GM12878 (cell line): ENCODE results near the gene CYSRT1. TPM values are rescaled to one million over a fixed set of nuclear protein-coding genes. Genes with fewer than 3 reads are reported as not detected.

Source experiments
- ATAC-seq: fragments of 200-7000 bp; cut with Tn5 transposase; 3 replicates; pipeline ENCODE4 v1.9.1; 2020; ENCODE audit warnings: mild to moderate bottlenecking, moderate library complexity
- BruUV-seq: library from RNA; stranded (reverse); fragments of 400-500 nt; replicated peaks from 2 replicates; lab custom pipeline; 2021; lab: Mats Ljungman, UMichigan
- CTCF ChIA-PET: fragments of 300-600 bp; sonication (Branson Sonifier 250); formaldehyde crosslinking; extraction: SDS; loops from one replicate; lab custom pipeline; 2021; ENCODE audit warnings: inconsistent platforms; lab: Yijun Ruan, JAX
- POLR2A ChIA-PET: fragments of 350-600 bp; formaldehyde crosslinking; extraction: SDS; loops from one replicate; lab custom pipeline; 2021; ENCODE audit warnings: inconsistent platforms; lab: Charles Lee
- RAD21 ChIA-PET: fragments of 300-600 bp; sonication (Branson Sonifier 250); formaldehyde crosslinking; loops from one replicate; lab custom pipeline; 2023; ENCODE audit warnings: antibody characterized with exemption; ENCODE audit not compliant: unreplicated experiment; lab: Charles Lee
- SMC1A ChIA-PET: fragments of 300-600 bp; sonication (Branson Sonifier 250); formaldehyde crosslinking; loops from one replicate; lab custom pipeline; 2023; ENCODE audit not compliant: unreplicated experiment, uncharacterized antibody; lab: Charles Lee
- DNase-seq: peaks from one replicate; pipeline ENCODE4 v3.0.0-alpha.2; 2011; ENCODE audit warnings: low read depth, low spot score
- FAIRE-seq: peaks from 3 replicates; lab custom pipeline; 2011; peaks lifted over from hg19 to GRCh38; lab: Jason Lieb, UNC
- H2AFZ ChIP-seq: 2 replicates; pipeline ENCODE4 v1.6.0; 2011; ENCODE audit warnings: low read depth, low read length, control low read depth; ENCODE audit not compliant: control insufficient read depth
- H3K27ac ChIP-seq: 2 replicates; pipeline ENCODE4 v1.5.1; 2011; ENCODE audit warnings: control low read depth; ENCODE audit not compliant: control insufficient read depth, insufficient read depth
- H3K27me3 ChIP-seq, 2 experiments: replicated peaks in 1 of 2; 2 replicates each; pipeline versions ENCODE4 v1.6.0 to v1.6.1; 2011; ENCODE audit warnings: low read length in 1 of 2; ENCODE audit not compliant: control insufficient read depth in 2 of 2, insufficient read depth in 2 of 2
- H3K36me3 ChIP-seq, 2 experiments: 2 replicates each; pipeline ENCODE4 v1.5.1; 2011; ENCODE audit warnings: low read length in 1 of 2; ENCODE audit not compliant: control insufficient read depth in 2 of 2, insufficient read depth in 2 of 2
- H3K4me1 ChIP-seq: 2 replicates; pipeline ENCODE4 v1.6.1; 2011; ENCODE audit warnings: mild to moderate bottlenecking, low read length, moderate library complexity, mixed read lengths; ENCODE audit not compliant: control insufficient read depth, insufficient read depth
- H3K4me2 ChIP-seq: 2 replicates; pipeline ENCODE4 v1.6.0; 2011; ENCODE audit warnings: control low read depth; ENCODE audit not compliant: control insufficient read depth, insufficient read depth
- H3K4me3 ChIP-seq: fragments of 200-600 bp; sonication (generic); 2 replicates; pipeline ENCODE4 v1.5.1; 2016
- H3K79me2 ChIP-seq: 2 replicates; pipeline ENCODE4 v1.6.0; 2011; ENCODE audit warnings: low read length; ENCODE audit not compliant: control insufficient read depth, insufficient read depth
- H3K9ac ChIP-seq: 2 replicates; pipeline ENCODE4 v1.8.0; 2011; ENCODE audit warnings: low read length, control low read depth, mixed read lengths; ENCODE audit not compliant: control insufficient read depth, insufficient read depth
- H3K9me3 ChIP-seq: replicated peaks from 3 replicates; pipeline ENCODE4 v1.5.1; 2011; ENCODE audit warnings: mild to moderate bottlenecking, low read length; ENCODE audit not compliant: control insufficient read depth, insufficient read depth
- H4K20me1 ChIP-seq: 2 replicates; pipeline ENCODE4 v1.6.0; 2011; ENCODE audit not compliant: control insufficient read depth, insufficient read depth
- CHD4 ChIP-seq: fragments of 200-600 bp; sonication (generic); IDR thresholded peaks from 2 replicates; pipeline ENCODE4 v1.6.1; 2016; ENCODE audit warnings: mild to moderate bottlenecking
- MLLT1 ChIP-seq: fragments of 450-650 bp; IDR thresholded peaks from 2 replicates; pipeline ENCODE4 v1.6.1; 2016; ENCODE audit warnings: mild to moderate bottlenecking
- ZBED1 ChIP-seq: IDR thresholded peaks from 2 replicates; pipeline ENCODE4 v1.6.1; 2016; ENCODE audit warnings: borderline replicate concordance
- WGBS: methylation state at CpG from one replicate; pipeline ENCODE4 v1.1.6; 2016; ENCODE audit warnings: low lambda C conversion rate; ENCODE audit not compliant: insufficient replicate concordance, insufficient coverage; ENCODE audit errors: missing lambda C conversion rate; 5-methylcytosine and 5-hydroxymethylcytosine counted together
- in situ Hi-C: fragments of 300-500 bp; cut with MboI; formaldehyde crosslinking; loops from 9 replicates; pipeline ENCODE4 v1.14.3; 2018; ENCODE audit warnings: mixed read lengths
- intact Hi-C: fragments of 100-400 bp; cut with micrococcal nuclease; formaldehyde crosslinking; loops from one replicate; pipeline ENCODE4 v1.14.2; 2022; ENCODE audit not compliant: unreplicated experiment
- polyA plus RNA-seq, 11 experiments: library from polyadenylated mRNA; depleted of rRNA in 4 of 11; unstranded in 6 of 11; stranded (reverse) in 5 of 11; fragments of >200 nt; fragmentation: Nextera tagmentation in 4 of 11; fragmentation: Illumina TruSeq in 1 of 11; extraction: Ambion mirVana in 4 of 11; extraction: Trizol in 1 of 11; gene quantifications; 1 replicate in 1 of 11; 2 replicates in 10 of 11; pipeline versions ENCODE4 v1.2.1 to v1.2.3, GENCODE V29; 2011 to 2016; ENCODE audit warnings: inconsistent platforms in 2 of 11, missing spikeins in 2 of 11, low read depth in 1 of 11
- total RNA-seq, 4 experiments: library from RNA; depleted of rRNA in 3 of 4; stranded (reverse); fragments of >200 nt in 3 of 4; fragmentation: Illumina TruSeq in 1 of 4; extraction: Trizol in 1 of 4; gene quantifications; 2 replicates each; pipeline versions ENCODE4 v1.2.1 to v1.2.3, GENCODE V29; 2013 to 2021

The CYSRT1 gene
- total and polyA plus RNA-seq, 10 of the 15 experiments (the other 5 are each of a cell fraction or from before 2014, with no cell fraction given), result 0.24 to 3.6 (median 0.97) TPM; not detected in 1

GRCh38 chr9:137233143-137233980 lies 8.4 kb downstream of the CYSRT1 start:
- intact Hi-C loops, result no loop called here
- no peak overlapping the region for H3K27ac ChIP-seq
- 32% methylated on average over 27 of the region's 40 CpGs for WGBS
- TF ChIP-seq CHD4 (no peak), ZBED1 (no peak), MLLT1 (no peak)
- TF ChIP-seq, all 136 proteins: peak for 0
- no peaks in the 10 kb centered on the region for H4K20me1 ChIP-seq
- H3K79me2 ChIP-seq, result no peaks in the 10 kb centered on the region; the same call in 1 of the 2 replicates
- DNase-seq (no peak), ATAC-seq (no peak), FAIRE-seq (no peak)
- no peak overlapping the region for H3K4me3 ChIP-seq
- no peaks in the 10 kb centered on the region for H3K9me3 ChIP-seq
- CTCF ChIA-PET, result no interaction called here
- SMC1A ChIA-PET, result no interaction called here
- H3K4me2 ChIP-seq, result no peak overlapping the region
- no peaks in the 10 kb centered on the region for H3K36me3 ChIP-seq
- POLR2A ChIA-PET, result no interaction called here
- H2AFZ ChIP-seq, result no peak overlapping the region
- RAD21 ChIA-PET, result no interaction called here
- in situ Hi-C loops, result no loop called here
- H3K9ac ChIP-seq, result no peak overlapping the region
- H3K27me3 ChIP-seq, result no peaks in the 10 kb centered on the region
- peaks cover 19% of the 10 kb centered on the region for H3K4me1 ChIP-seq
- BruUV-seq, result no TSS peak
